ENCODE results near the gene RFX4.

- TF ChIP-seq EZH2 (IDR thresholded peaks at IDR 0.05; ENCODE audit: borderline replicate concordance, low read length) (no peak), CTCF (conservative IDR thresholded peaks at IDR 0.05 in 1 of 2, IDR thresholded peaks at IDR 0.05 in 1 of 2; ENCODE audit: extremely low read depth in 1 of 2, insufficient read depth in 1 of 2, low read depth in 1 of 2, low read length in 2 of 2) (no peak)
Observed at GRCh38 chr12:106723416-106723815, 140.6 kb downstream of the RFX4 start.

All from mammary epithelial cell (primary cell).